Activated CD8-positive, alpha-beta memory T cell treated with anti-CD3 and anti-CD28 coated beads for 24 hours (primary cell): ENCODE measurements around the gene ARMH3.
"Not testable (repeated sequence)": the region's sequence is repeated elsewhere in the genome, so short reads cannot be mapped to it uniquely, and the experiment has no call there.

Experiments
- DNase-seq: peaks from one replicate; pipeline ENCODE4 v3.0.0-alpha.2; 2020

Gene ARMH3

GRCh38 chr10:102055647-102056419 is at the start of gene ARMH3:
TSS of gene ARMH3 (minus strand) at chr10:102056173. CDS start at chr10:102040114, 16,059 bp downstream.
- peak; percentile 93 for DNase-seq

GRCh38 chr10:102102421-102102820 is 46.4 kb upstream of the ARMH3 start:
- DNase-seq, result no peak

GRCh38 chr10:102101152-102101551 is 45.2 kb upstream of the ARMH3 start:
- no peak for DNase-seq

GRCh38 chr10:102096449-102096848 is 40.5 kb upstream of the ARMH3 start:
- DNase-seq, result no peak

- no peak for DNase-seq
Observed at GRCh38 chr10:102090772-102091171, 34.8 kb upstream of the ARMH3 start.

- no peak for DNase-seq
Observed at GRCh38 chr10:102086196-102086595, 30.2 kb upstream of the ARMH3 start.

GRCh38 chr10:102085336-102085735 is 29.4 kb upstream of the ARMH3 start:
- DNase-seq, result no peak

GRCh38 chr10:102083541-102083940 is 27.6 kb upstream of the ARMH3 start:
- DNase-seq, result no peak

- DNase-seq, result peak; percentile 90
Observed at GRCh38 chr10:102072673-102073527, 16.9 kb upstream of the ARMH3 start.

- no peak for DNase-seq
Observed at GRCh38 chr10:102069071-102069470, 13.1 kb upstream of the ARMH3 start.

GRCh38 chr10:102068216-102068615 is 12.2 kb upstream of the ARMH3 start:
- no peak for DNase-seq

GRCh38 chr10:102067091-102067916 is 11.3 kb upstream of the ARMH3 start:
- no peak for DNase-seq

- DNase-seq, result no peak
Observed at GRCh38 chr10:102066399-102067088, 10.6 kb upstream of the ARMH3 start.

- DNase-seq, result peak; percentile 65
Observed at GRCh38 chr10:102065561-102066398, 9.8 kb upstream of the ARMH3 start.

- peak; percentile 94 for DNase-seq
Observed at GRCh38 chr10:102064868-102065560, 9.0 kb upstream of the ARMH3 start, which contains the start of gene HPS6. TSS of gene HPS6 (plus strand) at chr10:102065349. CDS start at chr10:102065475, 126 bp downstream.

- DNase-seq, result no peak
Observed at GRCh38 chr10:102064503-102064867, 8.5 kb upstream of the ARMH3 start.

- DNase-seq, result no peak
Observed at GRCh38 chr10:102059987-102060386, 4.0 kb upstream of the ARMH3 start.

- DNase-seq, result not testable (repeated sequence)
Observed at GRCh38 chr10:102054881-102055646, 909 bp downstream of the ARMH3 start.

GRCh38 chr10:102046095-102046494 is 9.9 kb downstream of the ARMH3 start:
- DNase-seq, result no peak

GRCh38 chr10:102045292-102045691 is 10.7 kb downstream of the ARMH3 start:
- DNase-seq, result no peak
